GM12801 (cell line): ENCODE results near the gene LIPE.

ENCODE experiments used
- TF ChIP-seq, protein P1 (sequence below): IDR thresholded peaks from one replicate; pipeline ENCODE4 v1.5.1; 2011; ENCODE audit warnings: control low read depth; ENCODE audit not compliant: insufficient read length; ENCODE audit errors: extremely low read depth

The LIPE gene

GRCh38 chr19:42426643-42427042 lies 545 bp downstream of the LIPE start:
- TF ChIP-seq, protein P1, sequence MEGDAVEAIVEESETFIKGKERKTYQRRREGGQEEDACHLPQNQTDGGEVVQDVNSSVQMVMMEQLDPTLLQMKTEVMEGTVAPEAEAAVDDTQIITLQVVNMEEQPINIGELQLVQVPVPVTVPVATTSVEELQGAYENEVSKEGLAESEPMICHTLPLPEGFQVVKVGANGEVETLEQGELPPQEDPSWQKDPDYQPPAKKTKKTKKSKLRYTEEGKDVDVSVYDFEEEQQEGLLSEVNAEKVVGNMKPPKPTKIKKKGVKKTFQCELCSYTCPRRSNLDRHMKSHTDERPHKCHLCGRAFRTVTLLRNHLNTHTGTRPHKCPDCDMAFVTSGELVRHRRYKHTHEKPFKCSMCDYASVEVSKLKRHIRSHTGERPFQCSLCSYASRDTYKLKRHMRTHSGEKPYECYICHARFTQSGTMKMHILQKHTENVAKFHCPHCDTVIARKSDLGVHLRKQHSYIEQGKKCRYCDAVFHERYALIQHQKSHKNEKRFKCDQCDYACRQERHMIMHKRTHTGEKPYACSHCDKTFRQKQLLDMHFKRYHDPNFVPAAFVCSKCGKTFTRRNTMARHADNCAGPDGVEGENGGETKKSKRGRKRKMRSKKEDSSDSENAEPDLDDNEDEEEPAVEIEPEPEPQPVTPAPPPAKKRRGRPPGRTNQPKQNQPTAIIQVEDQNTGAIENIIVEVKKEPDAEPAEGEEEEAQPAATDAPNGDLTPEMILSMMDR: no peak

- TF ChIP-seq, protein P1: no peak
These were observed 2.5 kb downstream of the LIPE start for GRCh38 chr19:42424712-42425131.

DNA sequence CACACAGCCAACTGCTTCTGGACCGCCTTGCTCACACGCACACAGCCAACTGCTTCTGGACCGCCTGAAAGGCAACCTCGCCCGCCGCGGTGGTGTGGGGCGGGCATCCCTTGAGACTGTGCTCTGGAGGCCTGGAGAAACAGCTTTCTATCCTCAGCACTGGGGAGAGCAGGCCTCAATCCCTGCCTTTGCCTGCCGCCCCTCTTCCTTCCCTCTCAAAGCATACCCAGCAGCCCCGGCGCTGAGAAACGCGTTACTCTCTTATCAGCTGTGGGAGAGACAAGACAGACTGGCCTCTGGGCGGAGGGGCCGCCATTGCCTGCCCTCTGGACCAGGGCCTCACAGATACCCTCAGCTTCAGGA lies 2.9 kb downstream of the LIPE start:
- TF ChIP-seq, protein P1: no peak

DNA sequence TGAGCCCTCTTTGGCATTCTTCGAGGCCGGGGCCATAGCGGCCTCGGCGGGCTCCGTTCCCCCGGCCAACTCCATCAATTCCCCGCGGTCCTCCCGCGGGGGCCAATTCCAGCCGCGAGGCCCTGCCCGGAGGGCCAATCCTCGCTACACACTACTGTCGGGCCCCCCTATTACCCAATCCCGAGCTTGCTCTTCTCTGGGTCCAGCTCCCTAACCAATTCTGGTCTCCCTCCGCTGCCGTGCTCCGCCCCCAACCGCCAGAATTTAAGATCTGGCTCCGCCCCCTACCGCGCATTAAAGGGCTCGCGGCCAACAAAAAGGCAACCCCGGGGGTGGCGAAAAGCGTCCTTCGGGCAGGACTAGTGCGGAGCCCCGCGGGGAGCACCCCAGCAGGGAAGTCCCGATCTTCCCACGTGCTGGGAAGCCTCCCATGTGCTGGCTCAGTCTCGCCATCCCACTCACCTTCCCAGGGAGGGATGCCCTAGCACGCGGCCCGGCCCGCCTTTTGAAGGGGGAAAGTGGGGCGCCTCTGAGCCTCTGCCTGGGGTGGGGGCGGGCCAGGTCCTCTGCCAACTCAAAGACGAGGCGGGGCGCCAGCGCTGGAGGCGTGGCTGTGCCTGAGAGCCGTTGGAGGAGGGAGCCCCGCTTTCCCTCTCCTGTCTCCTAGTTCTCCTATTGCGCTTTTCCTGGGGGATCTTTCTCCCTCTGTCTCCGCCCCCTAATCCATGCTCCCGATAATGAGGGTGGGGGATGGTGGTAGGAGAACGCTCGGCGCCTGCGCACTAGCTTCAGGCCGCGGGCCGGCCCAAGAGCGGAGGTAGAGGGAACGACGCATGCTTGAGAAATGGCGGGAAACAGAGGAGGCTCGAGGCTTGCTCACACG lies 3.5 kb downstream of the LIPE start:
- TF ChIP-seq, protein P1: no peak

DNA sequence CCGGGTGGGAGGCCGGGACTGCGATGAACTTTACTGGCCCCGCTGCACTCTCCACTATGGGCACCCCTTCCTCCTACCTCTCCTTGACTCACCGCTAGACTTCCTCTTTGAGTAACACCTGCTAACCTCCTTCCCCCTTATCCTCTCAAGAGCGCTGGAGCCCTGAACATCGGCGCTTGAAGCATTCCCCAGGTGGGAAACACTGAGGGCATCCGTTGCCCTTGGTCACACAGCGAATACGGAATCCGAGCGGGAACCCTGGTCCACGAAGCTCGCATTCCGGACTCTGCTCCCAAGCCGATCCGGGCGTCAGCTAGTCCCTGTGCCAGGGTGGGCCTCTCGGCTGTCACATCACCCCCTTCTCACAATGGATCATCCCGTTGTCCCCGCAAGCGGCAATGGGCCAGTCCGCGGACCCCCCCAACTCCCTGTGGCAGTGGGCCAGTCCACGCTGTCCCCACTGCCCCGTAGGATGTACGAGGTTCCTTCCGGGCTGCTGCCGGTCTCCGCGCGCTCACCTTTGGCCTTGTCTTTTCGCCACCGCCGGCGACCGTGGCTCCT lies 4.2 kb downstream of the LIPE start:
- TF ChIP-seq, protein P1: no peak

GRCh38 chr19:42422092-42422900 lies 4.9 kb downstream of the LIPE start:
- TF ChIP-seq, protein P1: no peak

GRCh38 chr19:42421591-42422031 lies 5.6 kb downstream of the LIPE start:
- TF ChIP-seq, protein P1: no peak
